HepG2 (cell line): ENCODE measurements around the gene FAM118B. TPM values are rescaled to one million over a fixed set of nuclear protein-coding genes. Genes with fewer than 3 reads are reported as not detected.

Experiments used
- ATAC-seq: fragments of 200-7000 bp; cut with Tn5 transposase; 3 replicates; pipeline ENCODE4 v1.9.1; 2020; ENCODE audit warnings: mild to moderate bottlenecking, moderate library complexity
- BruUV-seq: library from RNA; stranded (reverse); fragments of 400-500 nt; replicated peaks from 2 replicates; lab custom pipeline; 2021; lab: Mats Ljungman, UMichigan
- CTCF ChIA-PET: fragments of 300-600 bp; formaldehyde crosslinking; extraction: SDS; loops from one replicate; lab custom pipeline; 2021; ENCODE audit warnings: low total read pairs, inconsistent platforms, low intra/inter-chr PET ratio; lab: Yijun Ruan, JAX
- POLR2A ChIA-PET: fragments of 350-600 bp; sonication (Branson Sonifier 250); formaldehyde crosslinking; loops from one replicate; lab custom pipeline; 2020; ENCODE audit warnings: antibody characterized with exemption, inconsistent platforms; lab: Yijun Ruan, JAX
- DNase-seq: peaks from one replicate; pipeline ENCODE4 v3.0.0-alpha.2; 2015; ENCODE audit warnings: low spot score
- FAIRE-seq: peaks from 3 replicates; lab custom pipeline; 2011; peaks lifted over from hg19 to GRCh38; lab: Jason Lieb, UNC
- H2AFZ ChIP-seq: one replicate; pipeline ENCODE4 v1.6.1; 2011; ENCODE audit warnings: low read length, inconsistent platforms
- H3K27ac ChIP-seq: fragments of 300-600 bp; 3 replicates; pipeline ENCODE4 v1.8.0; 2011; ENCODE audit warnings: mixed run types, mild to moderate bottlenecking, mixed read lengths, low read length, inconsistent platforms; ENCODE audit not compliant: insufficient read depth; ENCODE audit errors: extremely low read length
- H3K27me3 ChIP-seq, 2 experiments: fragments of 200-600 bp in 1 of 2; 2 replicates in 1 of 2; 3 replicates in 1 of 2; pipeline versions ENCODE4 v1.6.0 to v1.8.0; 2011; ENCODE audit warnings: low read length in 2 of 2, mild to moderate bottlenecking in 2 of 2, moderate library complexity in 2 of 2, inconsistent platforms in 1 of 2; ENCODE audit not compliant: insufficient read depth in 2 of 2, control insufficient read depth in 1 of 2
- H3K36me3 ChIP-seq, 2 experiments: fragments of 200-600 bp in 1 of 2; replicated peaks in 1 of 2; 2 replicates in 1 of 2; 3 replicates in 1 of 2; pipeline versions ENCODE4 v1.5.1 to v1.8.0; 2011; ENCODE audit warnings: low read length in 2 of 2, inconsistent platforms in 1 of 2; ENCODE audit not compliant: insufficient read depth in 2 of 2, control insufficient read depth in 1 of 2
- H3K4me1 ChIP-seq: 2 replicates; pipeline ENCODE4 v1.5.1; 2012; ENCODE audit warnings: low read length, inconsistent platforms; ENCODE audit not compliant: insufficient read depth
- H3K4me2 ChIP-seq: 2 replicates; pipeline ENCODE4 v1.6.0; 2011; ENCODE audit warnings: low read depth, low read length, inconsistent platforms
- H3K4me3 ChIP-seq, 3 experiments: fragments of 200-600 bp in 1 of 3; sonication (generic), shearing (Covaris generic) in 1 of 3; replicated peaks in 1 of 3; 2 replicates each; pipeline ENCODE4 v1.5.1; 2011 to 2016; ENCODE audit warnings: low read length in 3 of 3, inconsistent platforms in 2 of 3, low read depth in 2 of 3, mild to moderate bottlenecking in 2 of 3, control low read depth in 1 of 3, mixed read lengths in 1 of 3; ENCODE audit not compliant: insufficient read depth in 1 of 3
- H3K79me2 ChIP-seq: one replicate; pipeline ENCODE4 v1.6.1; 2011; ENCODE audit warnings: low read length, inconsistent platforms; ENCODE audit not compliant: insufficient read depth
- H3K9ac ChIP-seq: 2 replicates; pipeline ENCODE4 v1.6.0; 2011; ENCODE audit warnings: mild to moderate bottlenecking, low read depth, low read length, inconsistent platforms; ENCODE audit not compliant: insufficient read depth
- H3K9me3 ChIP-seq: 2 replicates; pipeline ENCODE4 v1.5.1; 2012; ENCODE audit warnings: mild to moderate bottlenecking, low read length
- H4K20me1 ChIP-seq: 2 replicates; pipeline ENCODE4 v1.6.0; 2011; ENCODE audit warnings: inconsistent platforms, mild to moderate bottlenecking, low read length, moderate library complexity; ENCODE audit not compliant: insufficient read depth
- ATAD3A ChIP-seq: sonication (generic); formaldehyde crosslinking; IDR thresholded peaks from 2 replicates; pipeline ENCODE4 v1.4.0; 2020; ENCODE audit warnings: missing genetic modification reagents
- CC2D1A ChIP-seq: sonication (generic); formaldehyde crosslinking; IDR thresholded peaks from 2 replicates; pipeline ENCODE4 v1.8.1; 2023; ENCODE audit warnings: mild to moderate bottlenecking, missing genetic modification reagents
- JUNB ChIP-seq: sonication (generic); formaldehyde crosslinking; IDR thresholded peaks from 2 replicates; pipeline ENCODE4 v1.8.0; 2022; ENCODE audit warnings: missing genetic modification reagents, mild to moderate bottlenecking, borderline replicate concordance
- NFE2 ChIP-seq: sonication (generic); formaldehyde crosslinking; IDR thresholded peaks from 2 replicates; pipeline ENCODE4 v1.4.0; 2020; ENCODE audit warnings: missing genetic modification reagents
- RXRA ChIP-seq: sonication (generic); formaldehyde crosslinking; IDR thresholded peaks from 2 replicates; pipeline ENCODE4 v1.5.1; 2020; ENCODE audit warnings: missing genetic modification reagents
- SIX1 ChIP-seq: sonication (generic); formaldehyde crosslinking; IDR thresholded peaks from 2 replicates; pipeline ENCODE4 v1.4.0; 2020; ENCODE audit warnings: missing genetic modification reagents, borderline replicate concordance
- STAG1 ChIP-seq: sonication (generic); formaldehyde crosslinking; IDR thresholded peaks from 2 replicates; pipeline ENCODE4 v1.4.0; 2020; ENCODE audit warnings: missing genetic modification reagents
- ZBED4 ChIP-seq: sonication (generic); formaldehyde crosslinking; IDR thresholded peaks from 2 replicates; pipeline ENCODE4 v1.4.0; 2020; ENCODE audit warnings: missing genetic modification reagents, borderline replicate concordance
- ZBTB20 ChIP-seq: sonication (generic); formaldehyde crosslinking; IDR thresholded peaks from 2 replicates; pipeline ENCODE4 v1.8.1; 2023; ENCODE audit warnings: missing genetic modification reagents, low read depth, mild to moderate bottlenecking, borderline replicate concordance
- ZBTB34 ChIP-seq: sonication (generic); formaldehyde crosslinking; IDR thresholded peaks from 2 replicates; pipeline ENCODE4 v1.8.0; 2022; ENCODE audit warnings: mild to moderate bottlenecking, missing genetic modification reagents
- ZNF614 ChIP-seq: IDR thresholded peaks from 2 replicates; pipeline ENCODE4 v1.6.1; 2018; ENCODE audit warnings: missing biosample characterization, missing genetic modification reagents, inconsistent platforms, borderline replicate concordance
- WGBS: methylation state at CpG from one replicate; pipeline ENCODE4 v1.1.6; 2017; ENCODE audit warnings: low lambda C conversion rate; 5-methylcytosine and 5-hydroxymethylcytosine counted together
- in situ Hi-C: cut with HindIII; loops from 2 replicates; pipeline ENCODE4 v1.10.0; 2017; ENCODE audit warnings: low pct_unique_long_range_greater_than_20kb; ENCODE audit not compliant: extremely low pct_ligation_motif_present
- intact Hi-C: fragments of 100-400 bp; cut with micrococcal nuclease; formaldehyde crosslinking; loops from one replicate; pipeline ENCODE4 v1.10.0; 2022; ENCODE audit not compliant: unreplicated experiment
- polyA plus RNA-seq, 8 experiments: library from polyadenylated mRNA; depleted of rRNA in 3 of 8; stranded (reverse) in 7 of 8; unstranded in 1 of 8; fragments of >200 nt; fragmentation: Illumina TruSeq in 4 of 8; extraction: Trizol in 4 of 8; gene quantifications; 2 replicates each; pipeline versions ENCODE4 v1.2.1 to v1.2.3, GENCODE V29; 2011 to 2016; ENCODE audit warnings: low read depth in 4 of 8, missing spikeins in 1 of 8, mixed read lengths in 1 of 8; ENCODE audit not compliant: insufficient read depth in 1 of 8
- total RNA-seq, 5 experiments: library from RNA; depleted of rRNA; stranded (reverse); fragments of >200 nt; fragmentation: Illumina TruSeq; extraction: Trizol; gene quantifications; 2 replicates each; pipeline ENCODE4 v1.2.3, GENCODE V29; 2016; ENCODE audit warnings: low read depth in 1 of 5

FAM118B gene
- total and polyA plus RNA-seq, 2 of the 13 experiments (the other 11 are each of a cell fraction or from before 2014, with no cell fraction given), result 10.2 to 25.7 TPM

- TF ChIP-seq ZBED4 (CRISPR knock-in tag), result no peak
- TF ChIP-seq ZBTB34, result no peak
- TF ChIP-seq RXRA, result no peak
- TF ChIP-seq ZNF614 (CRISPR knock-in tag), result no peak
- TF ChIP-seq ATAD3A, result no peak
- no peak for TF ChIP-seq NFE2 (CRISPR knock-in tag)
- TF ChIP-seq SIX1 (CRISPR knock-in tag), result no peak
- no peak for TF ChIP-seq CC2D1A (CRISPR knock-in tag)
Measured at GRCh38 chr11:126279191-126279590, 67.6 kb downstream of the FAM118B start (continued).

- no peak overlapping the region for H2AFZ ChIP-seq
- FAIRE-seq (no peak), DNase-seq (no peak), ATAC-seq (no peak)
- peaks cover 5 to 9% of the 10 kb centered on the region in 2 experiments; a peak in 4 of 5 replicates for H3K36me3 ChIP-seq
- no peak overlapping the region for H3K9ac ChIP-seq
- CTCF ChIA-PET, result no interaction called here
- TF ChIP-seq STAG1 (CRISPR knock-in tag), result no peak
- TF ChIP-seq ZBTB20, result no peak
- TF ChIP-seq JUNB (CRISPR knock-in tag), result 0 out of 2 replicates have a peak, but pooled peaks have one; percentile 17
- H3K79me2 ChIP-seq, result peaks cover 10% of the 10 kb centered on the region
- no TSS peak for BruUV-seq
- no peaks in the 10 kb centered on the region for H3K27me3 ChIP-seq
- no peak overlapping the region for H3K4me2 ChIP-seq
- POLR2A ChIA-PET, result no interaction called here
- intact Hi-C loops (no loop called here), in situ Hi-C loops (no loop called here)
- H3K9me3 ChIP-seq, result no peaks in the 10 kb centered on the region
- WGBS, result 100% methylated on average over 5 of the region's 5 CpGs
- no peaks in the 10 kb centered on the region for H4K20me1 ChIP-seq
- H3K4me3 ChIP-seq, result no peak overlapping the region
- H3K4me1 ChIP-seq, result peaks cover 55% of the 10 kb centered on the region
- H3K27ac ChIP-seq, result no peak overlapping the region
Measured at GRCh38 chr11:126280595-126280994, 69.0 kb downstream of the FAM118B start.
